ENCODE results near the gene LGALS3BP. TPM values are rescaled to one million over a fixed set of nuclear protein-coding genes. Genes with fewer than 3 reads are reported as not detected.

Gene LGALS3BP
- polyA plus RNA-seq, 3 donors = 131 to 160 (median 143) TPM

DNA sequence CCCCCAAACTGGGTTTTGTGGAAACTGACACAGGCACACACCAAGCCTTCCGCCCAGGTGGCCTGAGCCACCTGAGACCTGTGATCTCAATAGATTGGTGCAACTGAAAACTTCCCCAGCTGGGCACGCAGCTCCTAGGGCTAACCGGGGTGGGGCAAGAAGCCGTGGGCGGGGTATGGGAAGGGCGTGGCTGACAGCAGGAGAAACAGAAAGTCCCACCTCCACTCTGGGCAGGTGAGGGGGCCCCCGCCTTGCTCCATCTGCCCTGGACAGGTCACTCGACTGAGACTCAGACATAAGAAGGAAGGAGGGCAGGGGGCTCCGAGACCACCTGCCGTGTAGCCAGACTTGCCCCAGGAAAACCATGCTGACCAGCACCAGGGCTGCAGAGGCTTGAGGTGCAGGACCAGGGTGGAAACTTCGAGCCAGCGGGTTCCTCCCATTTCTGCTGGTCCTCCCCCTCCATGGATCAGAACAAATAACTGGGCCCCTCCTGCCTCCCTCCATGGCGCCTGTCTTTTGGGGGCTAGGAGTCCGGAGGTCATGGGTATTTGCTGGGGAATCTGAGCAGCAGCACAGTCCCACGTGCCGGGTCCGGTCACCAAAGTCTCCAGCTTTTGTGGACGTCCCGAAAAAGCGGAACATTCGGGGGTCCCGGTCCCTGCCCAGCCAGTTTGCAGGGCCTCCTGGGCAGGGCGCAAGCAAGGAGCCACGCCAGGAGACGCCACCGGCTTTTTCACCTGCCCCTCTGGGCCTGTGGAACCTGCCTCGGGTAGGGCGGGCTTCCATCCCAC, 55.9 kb downstream of the LGALS3BP start:
- no peak for DNase-seq

DNA sequence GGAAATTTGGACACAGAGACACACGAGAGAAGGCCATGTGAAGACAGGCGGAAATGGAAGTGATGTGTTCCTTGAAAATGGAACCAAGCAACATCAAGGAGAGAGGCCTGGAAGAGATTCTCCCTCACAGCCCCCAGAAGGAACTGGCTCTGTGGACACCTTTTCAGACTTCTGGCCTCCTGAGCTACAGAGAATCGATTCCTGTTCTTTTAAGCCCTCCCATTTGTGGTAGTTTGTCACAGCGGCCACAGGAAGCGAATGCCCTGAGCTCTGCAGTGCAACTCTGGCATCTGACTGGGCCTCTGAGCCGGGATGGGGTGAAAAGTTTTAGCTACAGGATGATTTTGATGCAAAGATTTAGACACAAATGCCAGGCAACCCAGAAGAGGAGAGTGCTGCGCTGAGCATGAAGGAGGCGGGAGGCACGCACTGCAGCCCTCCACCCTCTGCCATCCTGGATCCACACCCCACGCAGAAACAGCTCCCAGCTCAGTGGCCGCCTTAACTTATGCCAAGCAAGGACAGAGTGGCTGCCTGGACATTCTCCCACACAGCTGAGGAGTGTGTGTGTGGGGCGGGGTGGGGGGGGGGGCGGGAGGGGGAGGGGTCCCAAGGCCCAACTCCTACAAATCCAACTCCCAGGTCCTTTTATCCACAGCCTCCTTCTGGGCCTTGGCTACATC, 56.8 kb downstream of the LGALS3BP start:
- DNase-seq = no peak

DNA sequence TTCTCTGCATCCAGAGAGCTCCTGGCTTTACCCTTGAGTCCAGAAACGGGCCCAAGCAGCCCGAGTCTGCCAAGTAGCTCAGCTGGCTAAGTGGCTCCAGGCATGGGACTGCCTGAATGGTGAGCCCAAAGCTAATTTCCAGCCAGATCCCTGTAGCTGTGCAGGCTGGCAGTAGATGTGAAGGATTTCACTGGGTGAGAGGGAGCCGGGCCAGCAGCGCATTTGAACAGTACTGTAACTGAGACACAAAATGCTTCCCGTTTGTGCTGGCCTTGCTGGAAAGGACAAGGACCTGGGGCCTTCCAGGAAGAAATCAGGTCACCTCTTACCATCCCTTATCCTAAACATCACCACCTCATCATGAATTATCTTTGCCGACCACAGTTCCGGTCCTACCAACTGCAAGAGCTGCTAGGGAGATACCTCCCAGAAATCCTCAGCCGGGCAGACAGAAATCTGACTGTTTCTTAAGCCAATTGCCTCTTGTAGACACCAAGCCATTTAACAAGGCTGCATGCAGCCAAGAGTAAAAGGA, 58.2 kb downstream of the LGALS3BP start:
- no peak for DNase-seq

Other genes starting within 250 kb of the LGALS3BP start
- gene CYTH1, start 197.7 kb downstream of the LGALS3BP start, polyA plus RNA-seq (ENCODE audit: insufficient read length in 3 of 3) = 10 to 100 TPM; 21.3 to 28.2 (median 27.3) TPM
- 10 to 100 TPM; 39.6 to 47.7 (median 40.9) TPM for gene USP36, start 139.1 kb downstream of the LGALS3BP start, polyA plus RNA-seq (ENCODE audit: insufficient read length in 3 of 3)
- gene CEP295NL, start 76.7 kb downstream of the LGALS3BP start, polyA plus RNA-seq (ENCODE audit: insufficient read length in 3 of 3) = under 1 TPM; 0.17 to 0.52 (median 0.45) TPM
- 100 to 1,000 TPM; 115 to 150 (median 132) TPM for gene TIMP2, start 54.5 kb downstream of the LGALS3BP start, polyA plus RNA-seq (ENCODE audit: insufficient read length in 3 of 3)
- gene CANT1, start 29.8 kb upstream of the LGALS3BP start, polyA plus RNA-seq (ENCODE audit: insufficient read length in 3 of 3) = 10 to 100 TPM; 42.9 to 53.6 (median 48.6) TPM
- gene C1QTNF1, start 44.2 kb upstream of the LGALS3BP start, polyA plus RNA-seq (ENCODE audit: insufficient read length in 3 of 3) = 1 to 10 TPM; 2.1 to 2.9 (median 2.2) TPM
- 10 to 100 TPM; 14.9 to 24.5 (median 20.7) TPM for gene ENGASE, start 94.9 kb upstream of the LGALS3BP start, polyA plus RNA-seq (ENCODE audit: insufficient read length in 3 of 3)